Mucosa of gallbladder (tissue), 1 donor: Measurements from ENCODE around the gene MARCKSL1. TPM values are rescaled to one million over a fixed set of nuclear protein-coding genes. Genes with fewer than 3 reads are reported as not detected.
"Not testable (repeated sequence)": the region's sequence is repeated elsewhere in the genome, so short reads cannot be mapped to it uniquely, and the experiment has no call there.

Experiments
- DNase-seq: peaks from one replicate; pipeline ENCODE4 v3.0.0-alpha.2; 2020; ENCODE audit warnings: low spot score
- total RNA-seq: library from RNA; stranded (reverse); gene quantifications from one replicate; pipeline ENCODE4 v1.2.1, GENCODE V29; 2021
- donor health status: DM: no; HTN: no; CAD: no.

MARCKSL1 gene
- total RNA-seq, 1 donor from 2014 or later = 303 TPM

DNA sequence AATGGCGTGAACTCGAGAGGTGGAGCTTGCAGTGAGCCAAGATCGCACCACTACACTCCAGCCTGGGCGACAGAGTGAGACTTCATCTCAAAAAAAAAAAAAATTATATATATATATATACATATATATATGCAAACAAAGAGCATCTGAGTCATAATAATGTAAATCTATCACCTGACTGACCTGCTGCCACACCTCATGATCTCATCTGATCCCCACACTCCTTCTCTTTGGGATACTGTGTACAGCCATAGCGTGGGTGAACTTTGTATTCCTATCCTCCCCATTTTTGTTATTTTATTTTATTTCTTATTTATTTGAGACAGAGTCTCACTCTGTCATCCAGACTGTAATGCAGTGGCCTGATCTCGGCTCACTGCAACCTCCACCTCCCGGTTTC lies 46.8 kb downstream of the MARCKSL1 start:
- no peak for DNase-seq

GRCh38 chr1:32286763-32287162 lies 49.3 kb downstream of the MARCKSL1 start:
- DNase-seq = no peak

- no peak for DNase-seq
Measured at GRCh38 chr1:32285658-32286057, 50.4 kb downstream of the MARCKSL1 start.

GRCh38 chr1:32284777-32285176 lies 51.3 kb downstream of the MARCKSL1 start:
- not testable (repeated sequence) for DNase-seq

Other genes with a start within 250 kb of the MARCKSL1 start
- 65.2 TPM for gene KPNA6, start 228.2 kb downstream of the MARCKSL1 start, total RNA-seq
- 62.1 TPM for gene TXLNA, start 156.6 kb downstream of the MARCKSL1 start, total RNA-seq
- gene CCDC28B, start 135.6 kb downstream of the MARCKSL1 start, total RNA-seq = 12.1 TPM
- gene IQCC, start 130.6 kb downstream of the MARCKSL1 start, total RNA-seq = 3.5 TPM
- not detected for gene DCDC2B, start 127.1 kb downstream of the MARCKSL1 start, total RNA-seq
- 35.1 TPM for gene TMEM234, start 113.9 kb downstream of the MARCKSL1 start, total RNA-seq
- gene EIF3I, start 113.8 kb downstream of the MARCKSL1 start, total RNA-seq = 132 TPM
- gene FAM167B, start 89.0 kb downstream of the MARCKSL1 start, total RNA-seq = 7.6 TPM
- 11.5 TPM for gene LCK, start 85.0 kb downstream of the MARCKSL1 start, total RNA-seq
- 166 TPM for gene HDAC1, start 44.1 kb downstream of the MARCKSL1 start, total RNA-seq
- gene FAM229A, start 26.3 kb upstream of the MARCKSL1 start, total RNA-seq = 11.1 TPM
- 3.3 TPM for gene TSSK3, start 26.3 kb upstream of the MARCKSL1 start, total RNA-seq
- gene BSDC1, start 58.2 kb upstream of the MARCKSL1 start, total RNA-seq = 101 TPM
- gene ZBTB8B, start 128.8 kb upstream of the MARCKSL1 start, total RNA-seq = 0.03 TPM
- gene ZBTB8A, start 203.2 kb upstream of the MARCKSL1 start, total RNA-seq = 7.3 TPM